BLaER1 treated with 17β-estradiol and CSF1 and Interleukin-3, amounts not matched to agents 10 nM and 100 nM (cell line): Measurements from ENCODE around the gene APOL6.

Source experiments
- H3K27ac ChIP-seq, 11 experiments: shearing (Covaris generic); formaldehyde crosslinking; 2 replicates each; pipeline ENCODE4 v1.8.1; 2022
- H3K27me3 ChIP-seq, 11 experiments: shearing (Covaris generic); formaldehyde crosslinking; 2 replicates each; pipeline ENCODE4 v1.8.1; 2022
- H3K36me3 ChIP-seq, 11 experiments: shearing (Covaris generic); formaldehyde crosslinking; 2 replicates each; pipeline ENCODE4 v1.8.1; 2022
- H3K4me1 ChIP-seq, 10 experiments: shearing (Covaris generic); formaldehyde crosslinking; 2 replicates each; pipeline ENCODE4 v1.8.1; 2022
- H3K4me2 ChIP-seq, 11 experiments: shearing (Covaris generic); formaldehyde crosslinking; 2 replicates each; pipeline ENCODE4 v1.8.1; 2022
- H3K4me3 ChIP-seq, 10 experiments: shearing (Covaris generic); formaldehyde crosslinking; 2 replicates each; pipeline ENCODE4 v1.8.1; 2022
- H3K9ac ChIP-seq, 11 experiments: shearing (Covaris generic); formaldehyde crosslinking; 2 replicates each; pipeline ENCODE4 v1.8.1; 2022
- H3K9me3 ChIP-seq, 11 experiments: shearing (Covaris generic); formaldehyde crosslinking; replicated peaks in 1 of 11; 2 replicates each; pipeline ENCODE4 v1.8.1; 2022
- H4K20me1 ChIP-seq, 11 experiments: shearing (Covaris generic); formaldehyde crosslinking; 2 replicates each; pipeline ENCODE4 v1.8.1; 2022
- Cebpa-rat ChIP-seq, 11 experiments: shearing (Covaris generic); IDR thresholded peaks; 2 replicates each; pipeline ENCODE4 v1.8.1; 2022

Gene APOL6

GRCh38 chr22:35703861-35704584 lies 55.8 kb downstream of the APOL6 start:
- no peaks in the 10 kb centered on the region for H3K36me3 ChIP-seq
- no peak for TF ChIP-seq Cebpa-rat (IDR thresholded peaks at IDR 0.05)
- no peaks in the 10 kb centered on the region for H4K20me1 ChIP-seq
- H3K4me1 ChIP-seq: no peaks in the 10 kb centered on the region
- H3K9ac ChIP-seq: no peak overlapping the region
- 0 out of 22 replicates have a peak, but pooled peaks cover 0 to 4% (median 0%) of the 10 kb centered on the region in 11 experiments for H3K9me3 ChIP-seq
- no peak overlapping the region for H3K27ac ChIP-seq
- H3K4me3 ChIP-seq: no peak overlapping the region
- no peak overlapping the region for H3K4me2 ChIP-seq
- no peaks in the 10 kb centered on the region for H3K27me3 ChIP-seq

GRCh38 chr22:35705141-35705540 lies 56.9 kb downstream of the APOL6 start:
- no peak for TF ChIP-seq Cebpa-rat (IDR thresholded peaks at IDR 0.05)
- no peaks in the 10 kb centered on the region for H4K20me1 ChIP-seq
- H3K27me3 ChIP-seq: no peaks in the 10 kb centered on the region
- H3K4me3 ChIP-seq: no peak overlapping the region
- H3K9me3 ChIP-seq: 0 out of 22 replicates have a peak, but pooled peaks cover 0 to 4% (median 0%) of the 10 kb centered on the region in 11 experiments
- no peak overlapping the region for H3K27ac ChIP-seq
- H3K4me1 ChIP-seq: no peaks in the 10 kb centered on the region
- no peaks in the 10 kb centered on the region for H3K36me3 ChIP-seq
- H3K9ac ChIP-seq: no peak overlapping the region
- H3K4me2 ChIP-seq: no peak overlapping the region

GRCh38 chr22:35708453-35708852 lies 60.2 kb downstream of the APOL6 start:
- Histone ChIP-seq H3K4me2 (no peak overlapping the region), H3K9me3 (peaks cover 0 to 18% (median 8%) of the 10 kb centered on the region in 11 experiments; a peak in 12 of 22 replicates), H4K20me1 (no peaks in the 10 kb centered on the region), H3K27ac (no peak overlapping the region), H3K27me3 (no peaks in the 10 kb centered on the region), H3K4me3 (no peak overlapping the region), H3K4me1 (no peaks in the 10 kb centered on the region), H3K9ac (no peak overlapping the region), H3K36me3 (no peaks in the 10 kb centered on the region)
- TF ChIP-seq Cebpa-rat (IDR thresholded peaks at IDR 0.05): no peak

- no peak overlapping the region for H3K4me2 ChIP-seq
- H4K20me1 ChIP-seq: no peaks in the 10 kb centered on the region
- H3K4me3 ChIP-seq: no peak overlapping the region
- no peak overlapping the region for H3K27ac ChIP-seq
- TF ChIP-seq Cebpa-rat (IDR thresholded peaks at IDR 0.05): no peak
- no peaks in the 10 kb centered on the region for H3K36me3 ChIP-seq
- no peak overlapping the region for H3K9ac ChIP-seq
- H3K27me3 ChIP-seq: no peaks in the 10 kb centered on the region
- H3K9me3 ChIP-seq: peaks cover 0 to 20% (median 8%) of the 10 kb centered on the region in 11 experiments; a peak in 12 of 22 replicates
- H3K4me1 ChIP-seq: no peaks in the 10 kb centered on the region
Observed at GRCh38 chr22:35708917-35709316, 60.7 kb downstream of the APOL6 start.

GRCh38 chr22:35711336-35711735 lies 63.1 kb downstream of the APOL6 start:
- no peaks in the 10 kb centered on the region for H3K4me1 ChIP-seq
- no peaks in the 10 kb centered on the region for H3K27me3 ChIP-seq
- H3K27ac ChIP-seq: no peak overlapping the region
- no peak overlapping the region for H3K9ac ChIP-seq
- H3K9me3 ChIP-seq: peaks cover 0 to 20% (median 8%) of the 10 kb centered on the region in 11 experiments; a peak in 12 of 22 replicates
- H4K20me1 ChIP-seq: no peaks in the 10 kb centered on the region
- no peak overlapping the region for H3K4me2 ChIP-seq
- no peak overlapping the region for H3K4me3 ChIP-seq
- no peak for TF ChIP-seq Cebpa-rat (IDR thresholded peaks at IDR 0.05)
- no peaks in the 10 kb centered on the region for H3K36me3 ChIP-seq

GRCh38 chr22:35712672-35713071 lies 64.4 kb downstream of the APOL6 start:
- no peaks in the 10 kb centered on the region for H3K4me1 ChIP-seq
- no peak overlapping the region for H3K9ac ChIP-seq
- H3K27ac ChIP-seq: no peak overlapping the region
- no peak overlapping the region for H3K4me2 ChIP-seq
- no peak overlapping the region for H3K4me3 ChIP-seq
- no peaks in the 10 kb centered on the region for H3K36me3 ChIP-seq
- no peaks in the 10 kb centered on the region for H3K27me3 ChIP-seq
- no peak for TF ChIP-seq Cebpa-rat (IDR thresholded peaks at IDR 0.05)
- peaks cover 0 to 20% (median 8%) of the 10 kb centered on the region in 11 experiments; a peak in 12 of 22 replicates for H3K9me3 ChIP-seq
- no peaks in the 10 kb centered on the region for H4K20me1 ChIP-seq

- Histone ChIP-seq H3K4me3 (no peak within 1 kb of the TSS), H3K27ac (no peak within 1 kb of the TSS), H4K20me1 (no peaks in the 10 kb centered on the region), H3K9ac (no peak within 1 kb of the TSS), H3K4me1 (0 out of 20 replicates have a peak, but pooled peaks cover 0 to under 1% (median 0%) of the 10 kb centered on the region in 10 experiments), H3K27me3 (no peaks in the 10 kb centered on the region), H3K4me2 (no peak within 1 kb of the TSS), H3K36me3 (no peaks in the 10 kb centered on the region), H3K9me3 (peaks cover 0 to 15% (median 5%) of the 10 kb centered on the region in 11 experiments; a peak in 13 of 22 replicates)
- TF ChIP-seq Cebpa-rat (IDR thresholded peaks at IDR 0.05): no peak
Observed at GRCh38 chr22:35717572-35717971, 69.3 kb downstream of the APOL6 start, which contains the start of gene APOL5. APOL5 (plus strand) TSS chr22:35717872; CDS start chr22:35717872, 0 bp downstream.
